ENCODE measurements around the gene CNN1. TPM values are rescaled to one million over a fixed set of nuclear protein-coding genes. Genes with fewer than 3 reads are reported as not detected.
A peak's percentile ranks its signal among the peaks of the same experiment; 100 is the strongest.

CNN1 gene
- total and polyA plus RNA-seq, 2 of the 8 experiments (the other 6 are each of a cell fraction or from before 2014, with no cell fraction given): 29.8 to 50.8 TPM

GRCh38 chr19:11528551-11529341 is 9.9 kb upstream of the CNN1 start, which contains the start of gene ECSIT (continued):
- TF ChIP-seq CHD7 (IDR thresholded peaks at IDR 0.05; ENCODE audit: insufficient replicate concordance, low read length): no peak
- TF ChIP-seq BCL11A (IDR thresholded peaks at IDR 0.05; ENCODE audit: low read depth in 2 of 2, low read length in 2 of 2): no peak
- TF ChIP-seq CHD2 (IDR thresholded peaks at IDR 0.05; ENCODE audit: low read length): peak; percentile 86
- no peak for TF ChIP-seq SIX5 (IDR thresholded peaks at IDR 0.05; ENCODE audit: low read depth, low read length)
- no peak for TF ChIP-seq RAD21 (IDR thresholded peaks at IDR 0.05 in 1 of 2, conservative IDR thresholded peaks at IDR 0.05 in 1 of 2; ENCODE audit: low read depth in 2 of 2, low read length in 2 of 2)
- no peak for TF ChIP-seq TCF12 (IDR thresholded peaks at IDR 0.05; ENCODE audit: low read depth, low read length)
- no peak for TF ChIP-seq NANOG (IDR thresholded peaks at IDR 0.05; ENCODE audit: insufficient read depth, low read depth, low read length, poor library complexity, severe bottlenecking)
- TF ChIP-seq GTF2F1 (IDR thresholded peaks at IDR 0.05; ENCODE audit: borderline replicate concordance, low read depth, low read length): no peak
- TF ChIP-seq SRF (IDR thresholded peaks at IDR 0.05; ENCODE audit: low read depth, low read length): no peak
- no peak for TF ChIP-seq KDM1A (IDR thresholded peaks at IDR 0.05; ENCODE audit: borderline replicate concordance, low read length)
